B cell (primary cell): ENCODE results near the gene MAPK9. TPM values are rescaled to one million over a fixed set of nuclear protein-coding genes. Genes with fewer than 3 reads are reported as not detected.

Experiments
- ATAC-seq: fragments of 200-7000 bp; cut with Tn5 transposase; one replicate; pipeline ENCODE4 v1.10.0; 2021; ENCODE audit warnings: low read depth, mild to moderate bottlenecking, moderate number of reproducible peaks, moderate library complexity
- CTCF ChIA-PET: fragments of 350-600 bp; sonication (Branson Sonifier 250); formaldehyde crosslinking; loops from one replicate; lab custom pipeline; 2021; ENCODE audit warnings: antibody characterized with exemption, inconsistent platforms; lab: Charles Lee
- POLR2A ChIA-PET: fragments of 350-600 bp; sonication (Branson Sonifier 250); formaldehyde crosslinking; loops from one replicate; lab custom pipeline; 2021; ENCODE audit warnings: antibody characterized with exemption; lab: Charles Lee
- DNase-seq: peaks from one replicate; pipeline ENCODE4 v3.0.0; 2013
- H2AFZ ChIP-seq: 2 replicates; pipeline ENCODE4 v1.6.1; 2012; ENCODE audit warnings: mild to moderate bottlenecking, low read depth, low read length; ENCODE audit not compliant: insufficient read depth, poor library complexity, severe bottlenecking
- H3K27ac ChIP-seq, 2 donors: 1 replicate in 1 of 2; 2 replicates in 1 of 2; pipeline ENCODE4 v1.5.1; 2012 to 2013; ENCODE audit warnings: low read length in 2 of 2, mild to moderate bottlenecking in 2 of 2, moderate library complexity in 1 of 2
- H3K27me3 ChIP-seq, 4 experiments: fragments of 200-600 bp in 1 of 4; sonication (generic) in 1 of 4; replicated peaks in 1 of 4; 1 replicate in 2 of 4; 2 replicates in 2 of 4; pipeline versions ENCODE4 v1.6.1 to v1.7.0; 2013 to 2016; ENCODE audit warnings: low read length in 3 of 4, mild to moderate bottlenecking in 2 of 4, mixed read lengths in 1 of 4, moderate library complexity in 1 of 4; ENCODE audit not compliant: insufficient read depth in 4 of 4, control insufficient read depth in 3 of 4; ENCODE audit errors: control extremely low read depth in 1 of 4
- H3K36me3 ChIP-seq, 2 experiments: replicated peaks in 1 of 2; 1 replicate in 1 of 2; 2 replicates in 1 of 2; pipeline versions ENCODE4 v1.6.1 to v1.7.1; 2013; ENCODE audit warnings: low read length in 1 of 2; ENCODE audit not compliant: insufficient read depth in 2 of 2, control insufficient read depth in 1 of 2; ENCODE audit errors: control extremely low read depth in 1 of 2, extremely low read depth in 1 of 2
- H3K4me1 ChIP-seq, 2 donors: fragments of 200-600 bp in 1 of 2; sonication (generic) in 1 of 2; 1 replicate in 1 of 2; 2 replicates in 1 of 2; pipeline versions ENCODE4 v1.5.1 to v1.6.1; 2013 to 2017; ENCODE audit warnings: low read length in 2 of 2; ENCODE audit not compliant: control insufficient read depth in 2 of 2, insufficient read depth in 2 of 2
- H3K4me2 ChIP-seq: replicated peaks from 2 replicates; pipeline ENCODE3; 2012; ENCODE audit warnings: mild to moderate bottlenecking, low read depth, low read length; ENCODE audit not compliant: poor library complexity, severe bottlenecking
- H3K4me3 ChIP-seq, 5 experiments: fragments of 200-600 bp in 1 of 5; sonication (generic) in 1 of 5; 1 replicate in 3 of 5; 2 replicates in 2 of 5; pipeline versions ENCODE4 v1.5.1 to v1.7.0; 2011 to 2016; ENCODE audit warnings: low read length in 4 of 5, mild to moderate bottlenecking in 4 of 5, low read depth in 2 of 5, control low read depth in 1 of 5, moderate library complexity in 1 of 5; ENCODE audit not compliant: insufficient read depth in 1 of 5; ENCODE audit errors: control extremely low read depth in 1 of 5, extremely low read depth in 1 of 5
- H3K79me2 ChIP-seq: fragments of 200-600 bp; sonication (generic); one replicate; pipeline ENCODE4 v1.6.0; 2016; ENCODE audit warnings: low read length; ENCODE audit not compliant: control insufficient read depth, insufficient read depth
- H3K9ac ChIP-seq: fragments of 200-600 bp; sonication (generic); 2 replicates; pipeline ENCODE4 v1.6.1; 2017; ENCODE audit warnings: mild to moderate bottlenecking, low read length, moderate library complexity
- H3K9me3 ChIP-seq, 3 donors: one replicate each; pipeline versions ENCODE4 v1.6.1 to v1.7.1; 2013; ENCODE audit warnings: low read length in 2 of 3; ENCODE audit not compliant: control insufficient read depth in 2 of 3, insufficient read depth in 1 of 3; ENCODE audit errors: control extremely low read depth in 1 of 3
- H4K20me1 ChIP-seq: 2 replicates; pipeline ENCODE4 v1.6.0; 2012; ENCODE audit warnings: mild to moderate bottlenecking, low read length; ENCODE audit not compliant: insufficient read depth, control insufficient read depth, poor library complexity, severe bottlenecking
- H3K27ac Mint-ChIP-seq: one replicate; pipeline ENCODE4 v1.8.0; 2021; ENCODE audit warnings: mixed read lengths
- H3K27me3 Mint-ChIP-seq: one replicate; pipeline ENCODE4 v1.8.0; 2021; ENCODE audit warnings: mixed read lengths
- H3K4me1 Mint-ChIP-seq: one replicate; pipeline ENCODE4 v1.8.0; 2021; ENCODE audit warnings: mixed read lengths
- H3K4me3 Mint-ChIP-seq: one replicate; pipeline ENCODE4 v1.8.0; 2021; ENCODE audit warnings: mixed read lengths
- H3K9me3 Mint-ChIP-seq: one replicate; pipeline ENCODE4 v1.8.0; 2022; ENCODE audit warnings: mixed read lengths; ENCODE audit not compliant: insufficient read depth
- CTCF ChIP-seq: fragments of 200-600 bp; IDR thresholded peaks from one replicate; pipeline ENCODE4 v1.8.0; 2022; ENCODE audit warnings: antibody characterized with exemption, mild to moderate bottlenecking
- EZH2 ChIP-seq: IDR thresholded peaks from 2 replicates; pipeline ENCODE4 v1.6.1; 2012; ENCODE audit warnings: borderline replicate concordance, low read depth, mild to moderate bottlenecking, moderate library complexity, low read length; ENCODE audit not compliant: insufficient read depth, poor library complexity, severe bottlenecking
- WGBS: methylation state at CpG from one replicate; pipeline ENCODE4 v1.1.5; 2013; ENCODE audit warnings: missing lambda C conversion rate; ENCODE audit not compliant: insufficient coverage; 5-methylcytosine and 5-hydroxymethylcytosine counted together
- intact Hi-C: fragments of 100-400 bp; cut with micrococcal nuclease; formaldehyde crosslinking; loops from one replicate; pipeline ENCODE4 v1.10.0; 2022
- polyA plus RNA-seq: library from polyadenylated mRNA; depleted of rRNA; stranded (reverse); fragments of >200 nt; gene quantifications from 2 replicates; pipeline ENCODE4 v1.2.3, GENCODE V29; 2012
- total RNA-seq, 2 donors: library from RNA; stranded (reverse); fragments of 120-200 nt in 1 of 2; gene quantifications; 1 replicate in 1 of 2; 2 replicates in 1 of 2; pipeline versions ENCODE4 v1.2.3 to v1.2.4, GENCODE V29; 2013 to 2022

MAPK9 gene
- total and polyA plus RNA-seq, 2 donors (not counting 1 experiment from before 2014, with no cell fraction given) = 19.7 to 40.4 TPM

GRCh38 chr5:180251141-180251540 lies 40.7 kb downstream of the MAPK9 start:
- Histone ChIP-seq H3K27me3 (no peaks in the 10 kb centered on the region), H3K36me3 (peaks cover 0 to 41% of the 10 kb centered on the region in 2 experiments), H3K9me3 (peaks cover 1 to 90% (median 58%) of the 10 kb centered on the region in 3 donors), H3K4me1 (no peaks in the 10 kb centered on the region), H3K4me3 (no peak overlapping the region), H3K79me2 (no peaks in the 10 kb centered on the region), H4K20me1 (no peaks in the 10 kb centered on the region), H3K9ac (no peak overlapping the region), H2AFZ (no peak overlapping the region), H3K4me2 (no peak overlapping the region), H3K27ac (no peak overlapping the region)
- Mint-ChIP-seq H3K27ac (no peak overlapping the region), H3K27me3 (no peaks in the 10 kb centered on the region), H3K4me3 (no peak overlapping the region), H3K9me3 (peaks cover 18% of the 10 kb centered on the region), H3K4me1 (no peaks in the 10 kb centered on the region)
- DNase-seq (no peak), ATAC-seq (no peak)
- intact Hi-C loops = no loop called here
- TF ChIP-seq EZH2 = no peak
- TF ChIP-seq CTCF = no peak
- 95% methylated on average over 7 of the region's 9 CpGs for WGBS
- POLR2A ChIA-PET = no interaction called here
- CTCF ChIA-PET = no interaction called here

- no peaks in the 10 kb centered on the region for H4K20me1 ChIP-seq
- H3K9me3 ChIP-seq = peaks cover 1 to 86% (median 51%) of the 10 kb centered on the region in 3 donors
- ATAC-seq (no peak), DNase-seq (no peak)
- no peak overlapping the region for H2AFZ ChIP-seq
- intact Hi-C loops = no loop called here
- POLR2A ChIA-PET = no interaction called here
- 100% methylated on average over 4 of the region's 4 CpGs for WGBS
- H3K4me1 ChIP-seq = no peaks in the 10 kb centered on the region
- Mint-ChIP-seq H3K27ac (no peak overlapping the region), H3K27me3 (no peaks in the 10 kb centered on the region), H3K4me1 (no peaks in the 10 kb centered on the region), H3K9me3 (peaks cover 15% of the 10 kb centered on the region), H3K4me3 (no peak overlapping the region)
- no peaks in the 10 kb centered on the region for H3K27me3 ChIP-seq
- H3K4me3 ChIP-seq = no peak overlapping the region
- no peak overlapping the region for H3K27ac ChIP-seq
- H3K36me3 ChIP-seq = peaks cover 0 to 41% of the 10 kb centered on the region in 2 experiments
- H3K4me2 ChIP-seq = no peak overlapping the region
- no peak overlapping the region for H3K9ac ChIP-seq
- H3K79me2 ChIP-seq = no peaks in the 10 kb centered on the region
- CTCF ChIA-PET = no interaction called here
- TF ChIP-seq CTCF (no peak), EZH2 (no peak)
Measured at GRCh38 chr5:180250329-180250728, 41.6 kb downstream of the MAPK9 start.
